ENCODE results near the gene PNMA1.
A peak's percentile ranks its signal among the peaks of the same experiment; 100 is the strongest.

DNA sequence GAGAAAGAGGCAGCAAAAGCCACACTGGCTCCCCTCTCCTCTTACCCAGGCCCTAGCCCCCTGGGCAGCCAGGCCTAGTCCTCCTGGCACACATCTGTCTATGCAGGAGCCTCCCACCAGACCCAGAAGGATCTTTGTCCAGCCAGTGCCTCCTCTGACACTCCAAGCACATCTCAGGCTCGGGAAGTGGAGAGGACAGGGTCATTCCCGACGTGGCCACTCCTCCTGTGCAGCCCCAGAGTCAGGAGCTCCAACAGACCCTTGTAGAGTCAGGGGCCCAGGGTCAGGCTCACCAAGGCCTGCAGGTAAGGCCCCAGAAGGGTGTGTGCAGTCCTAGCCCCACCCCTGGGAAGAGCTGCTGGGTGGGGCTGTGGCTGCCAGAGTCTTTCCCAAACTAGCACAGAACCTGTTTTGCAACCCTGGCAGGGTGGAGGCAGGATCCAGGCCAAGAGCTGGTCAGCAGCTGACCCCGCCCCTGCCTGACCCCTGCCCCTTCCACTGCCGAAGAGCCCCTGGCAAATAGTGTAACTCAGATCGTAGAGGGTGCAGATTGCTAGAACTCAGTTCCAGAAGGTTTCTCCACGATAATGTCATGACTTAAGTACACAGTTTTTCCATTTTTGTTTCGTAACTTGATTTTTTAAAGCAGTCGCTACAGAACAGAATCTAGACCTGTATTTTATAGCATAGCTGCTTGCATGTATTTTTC lies 26.6 kb upstream of the PNMA1 start:
- TF ChIP-seq, protein P1, sequence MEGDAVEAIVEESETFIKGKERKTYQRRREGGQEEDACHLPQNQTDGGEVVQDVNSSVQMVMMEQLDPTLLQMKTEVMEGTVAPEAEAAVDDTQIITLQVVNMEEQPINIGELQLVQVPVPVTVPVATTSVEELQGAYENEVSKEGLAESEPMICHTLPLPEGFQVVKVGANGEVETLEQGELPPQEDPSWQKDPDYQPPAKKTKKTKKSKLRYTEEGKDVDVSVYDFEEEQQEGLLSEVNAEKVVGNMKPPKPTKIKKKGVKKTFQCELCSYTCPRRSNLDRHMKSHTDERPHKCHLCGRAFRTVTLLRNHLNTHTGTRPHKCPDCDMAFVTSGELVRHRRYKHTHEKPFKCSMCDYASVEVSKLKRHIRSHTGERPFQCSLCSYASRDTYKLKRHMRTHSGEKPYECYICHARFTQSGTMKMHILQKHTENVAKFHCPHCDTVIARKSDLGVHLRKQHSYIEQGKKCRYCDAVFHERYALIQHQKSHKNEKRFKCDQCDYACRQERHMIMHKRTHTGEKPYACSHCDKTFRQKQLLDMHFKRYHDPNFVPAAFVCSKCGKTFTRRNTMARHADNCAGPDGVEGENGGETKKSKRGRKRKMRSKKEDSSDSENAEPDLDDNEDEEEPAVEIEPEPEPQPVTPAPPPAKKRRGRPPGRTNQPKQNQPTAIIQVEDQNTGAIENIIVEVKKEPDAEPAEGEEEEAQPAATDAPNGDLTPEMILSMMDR (IDR thresholded peaks at IDR 0.05): no peak
- TF ChIP-seq POLR2A (IDR thresholded peaks at IDR 0.05): peak; percentile 35

Data from right lobe of liver (tissue), 4 donors.